ENCODE data around the gene ZNF587. TPM values are rescaled to one million over a fixed set of nuclear protein-coding genes. Genes with fewer than 3 reads are reported as not detected.

ZNF587 gene
- total RNA-seq, 1 experiment from 2014 or later = 57.3 TPM

- no peak for ATAC-seq
- no peaks in the 10 kb centered on the region for H3K27me3 ChIP-seq (ENCODE audit: control insufficient read depth, insufficient read depth, low read length)
- no peak overlapping the region for H3K4me3 ChIP-seq (ENCODE audit: low read depth in 2 of 2, low read length in 2 of 2)
- TF ChIP-seq POLR2AphosphoS5 (IDR thresholded peaks at IDR 0.05; ENCODE audit: low read depth, low read length) = no peak
- no peak for TF ChIP-seq CTCF (IDR thresholded peaks at IDR 0.05)
- TF ChIP-seq REST (IDR thresholded peaks at IDR 0.05; ENCODE audit: insufficient read depth in 1 of 2, low read depth in 2 of 2, low read length in 1 of 2) = no peak
- TF ChIP-seq SIN3A (IDR thresholded peaks at IDR 0.05; ENCODE audit: borderline replicate concordance, insufficient read depth, low read depth, low read length) = no peak
- TF ChIP-seq TCF7L2 (IDR thresholded peaks at IDR 0.05; ENCODE audit: low read depth, low read length) = no peak
- no peaks in the 10 kb centered on the region; the same call in 1 of the 2 replicates for H3K36me3 ChIP-seq (ENCODE audit: control insufficient read depth, insufficient read depth, low read length)
- H3K27ac ChIP-seq (ENCODE audit: low read length) = no peak overlapping the region
- no TSS peak for BruUV-seq (replicated peaks)
- ChIA-PET POLR2A (no interaction called here), CTCF (no interaction called here)
- DNase-seq (ENCODE audit: low read depth, low spot score) = no peak
- H3K4me1 ChIP-seq (ENCODE audit: control insufficient read depth, insufficient read depth, low read length) = peaks cover 10% of the 10 kb centered on the region
- intact Hi-C loops (cut with micrococcal nuclease; ENCODE audit: unreplicated experiment) = no loop called here
- in situ Hi-C loops (cut with HindIII; ENCODE audit: low pct_unique_long_range_greater_than_20kb, low sequenced_read_pairs) = no loop called here
- no peaks in the 10 kb centered on the region for H3K9me3 ChIP-seq (ENCODE audit: control insufficient read depth, insufficient read depth, low read depth, low read length)
Observed at GRCh38 chr19:57816652-57817051, 33.0 kb upstream of the ZNF587 start.

GRCh38 chr19:57817976-57818375, 31.7 kb upstream of the ZNF587 start:
- ChIA-PET CTCF (no interaction called here), POLR2A (no interaction called here)
- in situ Hi-C loops (cut with HindIII; ENCODE audit: low pct_unique_long_range_greater_than_20kb, low sequenced_read_pairs) (no loop called here), intact Hi-C loops (cut with micrococcal nuclease; ENCODE audit: unreplicated experiment) (no loop called here)
- Histone ChIP-seq H3K27ac (ENCODE audit: low read length) (no peak overlapping the region), H3K4me3 (ENCODE audit: low read depth in 2 of 2, low read length in 2 of 2) (no peak overlapping the region), H3K27me3 (ENCODE audit: control insufficient read depth, insufficient read depth, low read length) (no peaks in the 10 kb centered on the region), H3K9me3 (ENCODE audit: control insufficient read depth, insufficient read depth, low read depth, low read length) (no peaks in the 10 kb centered on the region), H3K36me3 (ENCODE audit: control insufficient read depth, insufficient read depth, low read length) (no peaks in the 10 kb centered on the region; the same call in 1 of the 2 replicates), H3K4me1 (ENCODE audit: control insufficient read depth, insufficient read depth, low read length) (peaks cover 10% of the 10 kb centered on the region)
- BruUV-seq (replicated peaks) = no TSS peak
- no peak for DNase-seq (ENCODE audit: low read depth, low spot score)
- no peak for TF ChIP-seq POLR2AphosphoS5 (IDR thresholded peaks at IDR 0.05; ENCODE audit: low read depth, low read length)
- TF ChIP-seq SIN3A (IDR thresholded peaks at IDR 0.05; ENCODE audit: borderline replicate concordance, insufficient read depth, low read depth, low read length) = no peak
- TF ChIP-seq TCF7L2 (IDR thresholded peaks at IDR 0.05; ENCODE audit: low read depth, low read length) = no peak
- no peak for TF ChIP-seq REST (IDR thresholded peaks at IDR 0.05; ENCODE audit: insufficient read depth in 1 of 2, low read depth in 2 of 2, low read length in 1 of 2)
- no peak for TF ChIP-seq CTCF (IDR thresholded peaks at IDR 0.05)
- no peak for ATAC-seq
